ENCODE results near the gene FAM193A. TPM values are rescaled to one million over a fixed set of nuclear protein-coding genes. Genes with fewer than 3 reads are reported as not detected.
A peak's percentile ranks its signal among the peaks of the same experiment; 100 is the strongest.

FAM193A gene
- total RNA-seq, 1 donor from 2014 or later, result 28.9 TPM

DNA sequence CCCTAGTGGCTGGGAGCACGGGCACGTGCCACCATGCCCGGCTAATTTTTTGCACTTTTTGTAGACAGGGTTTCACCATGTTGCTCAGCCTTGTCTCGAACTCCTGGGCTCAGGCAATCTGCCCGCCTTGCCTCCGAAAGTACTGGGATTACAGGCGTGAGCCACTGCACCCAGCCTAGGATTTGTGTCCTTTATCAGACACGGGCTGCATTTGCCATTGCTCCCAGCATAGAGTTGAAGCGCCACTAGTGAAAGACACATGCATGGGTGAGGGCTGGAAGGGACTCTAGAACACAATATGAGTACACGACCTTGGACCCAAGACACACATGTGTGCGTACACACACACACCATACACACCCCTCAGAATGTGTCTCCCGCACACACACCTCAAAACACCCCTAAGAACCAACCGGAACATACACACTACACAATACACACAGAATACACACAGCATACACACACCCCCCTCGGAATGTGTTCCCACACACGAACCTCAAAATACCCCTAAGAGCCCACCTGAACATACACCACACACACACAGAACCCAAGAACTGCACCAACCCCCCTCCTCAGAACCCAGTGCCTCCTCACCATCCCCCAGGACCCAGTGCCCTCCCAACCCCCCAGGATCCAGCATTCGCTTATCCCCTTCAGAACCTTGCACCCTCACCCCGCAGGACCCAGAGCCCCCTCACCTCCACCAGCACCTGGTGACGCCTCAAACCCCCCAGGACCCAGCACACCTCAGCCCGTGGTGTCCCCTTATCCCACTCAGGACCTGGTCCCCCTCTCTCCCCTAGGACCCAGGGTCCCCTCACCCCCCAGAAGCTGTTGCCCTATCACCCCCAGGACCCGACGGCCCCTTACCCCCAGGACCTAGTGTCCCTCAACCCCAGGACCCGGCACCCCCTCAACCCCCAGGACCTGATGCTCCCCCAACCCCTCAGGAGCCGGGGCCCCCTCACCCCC is 218.7 kb downstream of the FAM193A start:
- TF ChIP-seq CTCF (IDR thresholded peaks at IDR 0.05), result no peak
- intact Hi-C loops (cut with DNase I), result no loop called here
- ATAC-seq (no peak), DNase-seq (no peak)
- no peaks in the 10 kb centered on the region for H3K27me3 ChIP-seq
- peaks cover 8% of the 10 kb centered on the region for H3K4me1 ChIP-seq
- peak overlapping the region; percentile 91 for H3K27ac ChIP-seq
- H3K4me3 ChIP-seq, result peak overlapping the region; percentile 85
- no peaks in the 10 kb centered on the region for H3K36me3 ChIP-seq
- no peaks in the 10 kb centered on the region for H3K9me3 ChIP-seq

- Histone ChIP-seq H3K36me3 (no peaks in the 10 kb centered on the region), H3K9me3 (no peaks in the 10 kb centered on the region), H3K27ac (peak within 1 kb of the TSS; percentile 91), H3K4me3 (peak within 1 kb of the TSS; percentile 85), H3K4me1 (peaks cover 8% of the 10 kb centered on the region), H3K27me3 (no peaks in the 10 kb centered on the region)
- peak; percentile 35 for TF ChIP-seq CTCF (IDR thresholded peaks at IDR 0.05)
- peak; percentile 91 for ATAC-seq
- peak; percentile 94 for DNase-seq
- intact Hi-C loops (cut with DNase I), result no loop called here
These were observed 219.6 kb downstream of the FAM193A start, which contains the start of gene TNIP2 for GRCh38 chr4:2755821-2756690. Gene TNIP2 (minus strand): TSS chr4:2756336. CDS start chr4:2756289, 47 bp downstream.

- no peaks in the 10 kb centered on the region for H3K9me3 ChIP-seq
These were observed 220.4 kb downstream of the FAM193A start for GRCh38 chr4:2756691-2757350.

GRCh38 chr4:2757426-2757825 is 221.0 kb downstream of the FAM193A start:
- H3K27me3 ChIP-seq, result no peaks in the 10 kb centered on the region
- ATAC-seq (no peak), DNase-seq (no peak)
- intact Hi-C loops (cut with DNase I), result no loop called here
- no peaks in the 10 kb centered on the region for H3K36me3 ChIP-seq
- H3K27ac ChIP-seq, result no peak overlapping the region
- H3K9me3 ChIP-seq, result no peaks in the 10 kb centered on the region
- H3K4me3 ChIP-seq, result no peak overlapping the region
- no peak for TF ChIP-seq CTCF (IDR thresholded peaks at IDR 0.05)
- H3K4me1 ChIP-seq, result peaks cover 8% of the 10 kb centered on the region

More at GRCh38 chr4:2756691-2757350, 220.4 kb downstream of the FAM193A start:
- no peak for ATAC-seq
- no peak for TF ChIP-seq CTCF (IDR thresholded peaks at IDR 0.05)
- peak overlapping the region; percentile 63 for H3K27ac ChIP-seq
- H3K27me3 ChIP-seq, result no peaks in the 10 kb centered on the region
- H3K36me3 ChIP-seq, result no peaks in the 10 kb centered on the region
- peaks cover 8% of the 10 kb centered on the region for H3K4me1 ChIP-seq
- H3K4me3 ChIP-seq, result peak overlapping the region; percentile 38
- no peak for DNase-seq
- intact Hi-C loops (cut with DNase I), result no loop called here

All from upper lobe of right lung (tissue), 1 donor.